GM23338 (cell line): ENCODE data around the gene SLC25A20. TPM values are rescaled to one million over a fixed set of nuclear protein-coding genes. Genes with fewer than 3 reads are reported as not detected.

Experiments used
- ATAC-seq: fragments of 200-7000 bp; cut with Tn5 transposase; 3 replicates; pipeline ENCODE4 v1.9.1; 2020
- DNase-seq: peaks from one replicate; pipeline ENCODE4 v3.0.0-alpha.2; 2015; ENCODE audit warnings: low spot score
- H2AFZ ChIP-seq: fragments of 200-600 bp; sonication (generic); 2 replicates; pipeline ENCODE4 v1.8.0; 2016; ENCODE audit warnings: antibody characterized with exemption, mild to moderate bottlenecking, moderate library complexity
- H3F3A ChIP-seq: fragments of 200-600 bp; sonication (generic); replicated peaks from 2 replicates; pipeline ENCODE4 v1.8.0; 2017; ENCODE audit warnings: antibody characterized with exemption, mixed run types, low read depth
- H3K27ac ChIP-seq: fragments of 200-600 bp; sonication (generic); 2 replicates; pipeline ENCODE4 v1.6.1; 2016; ENCODE audit warnings: low read depth
- H3K27me3 ChIP-seq: fragments of 200-600 bp; sonication (generic); 2 replicates; pipeline ENCODE4 v1.8.0; 2016; ENCODE audit warnings: mild to moderate bottlenecking, mixed run types, moderate library complexity; ENCODE audit not compliant: insufficient read depth
- H3K36me3 ChIP-seq: fragments of 200-600 bp; sonication (generic); 2 replicates; pipeline ENCODE4 v1.8.0; 2016; ENCODE audit warnings: mild to moderate bottlenecking; ENCODE audit not compliant: insufficient read depth
- H3K4me1 ChIP-seq: fragments of 200-600 bp; sonication (generic); 2 replicates; pipeline ENCODE4 v1.8.0; 2016; ENCODE audit warnings: mild to moderate bottlenecking, moderate library complexity; ENCODE audit not compliant: insufficient read depth
- H3K4me2 ChIP-seq: fragments of 200-600 bp; sonication (generic); 2 replicates; pipeline ENCODE4 v1.7.1; 2017; ENCODE audit warnings: mixed run types
- H3K4me3 ChIP-seq: fragments of 200-600 bp; sonication (generic); 2 replicates; pipeline ENCODE4 v1.6.1; 2016; ENCODE audit warnings: mixed run types
- H3K79me2 ChIP-seq: fragments of 200-600 bp; sonication (generic); replicated peaks from 2 replicates; pipeline ENCODE4 v1.8.0; 2017; ENCODE audit warnings: mild to moderate bottlenecking; ENCODE audit not compliant: insufficient read depth
- H3K9me2 ChIP-seq: fragments of 200-600 bp; sonication (generic); 2 replicates; pipeline ENCODE4 v1.8.0; 2017; ENCODE audit not compliant: insufficient read depth
- H4K20me1 ChIP-seq: fragments of 200-600 bp; sonication (generic); replicated peaks from 2 replicates; pipeline ENCODE4 v1.8.0; 2017; ENCODE audit warnings: mild to moderate bottlenecking; ENCODE audit not compliant: insufficient read depth
- H3K27ac Mint-ChIP-seq: 2 replicates; pipeline ENCODE4 v1.8.0; 2020; ENCODE audit warnings: inconsistent platforms, mild to moderate bottlenecking, moderate library complexity, mixed read lengths
- H3K27me3 Mint-ChIP-seq: 3 replicates; pipeline ENCODE4 v1.8.0; 2022; ENCODE audit warnings: low read depth, mild to moderate bottlenecking, moderate library complexity, mixed read lengths, inconsistent platforms; ENCODE audit not compliant: insufficient read depth, poor library complexity
- H3K36me3 Mint-ChIP-seq: 3 replicates; pipeline ENCODE4 v1.8.0; 2021; ENCODE audit warnings: low read depth, mild to moderate bottlenecking, inconsistent platforms, moderate library complexity, mixed read lengths
- H3K4me1 Mint-ChIP-seq: 3 replicates; pipeline ENCODE4 v1.8.0; 2020; ENCODE audit warnings: mild to moderate bottlenecking, inconsistent platforms, mixed read lengths
- H3K4me3 Mint-ChIP-seq: 3 replicates; pipeline ENCODE4 v1.8.0; 2021; ENCODE audit warnings: moderate library complexity, mild to moderate bottlenecking, inconsistent platforms, mixed read lengths
- H3K9me3 Mint-ChIP-seq: 3 replicates; pipeline ENCODE4 v1.8.0; 2020; ENCODE audit warnings: moderate library complexity, mild to moderate bottlenecking, inconsistent platforms, mixed read lengths
- JUNB ChIP-seq: IDR thresholded peaks from one replicate; pipeline ENCODE4 v1.6.1; 2016; ENCODE audit warnings: antibody characterized with exemption; ENCODE audit not compliant: unreplicated experiment
- NANOG ChIP-seq: IDR thresholded peaks from 2 replicates; pipeline ENCODE4 v1.6.1; 2016; ENCODE audit warnings: antibody characterized with exemption, borderline replicate concordance
- POLR2AphosphoS5 ChIP-seq: IDR thresholded peaks from 2 replicates; pipeline ENCODE4 v1.6.1; 2016; ENCODE audit warnings: antibody characterized with exemption, low read depth
- REST ChIP-seq: IDR thresholded peaks from one replicate; pipeline ENCODE4 v1.6.1; 2018; ENCODE audit warnings: antibody characterized with exemption; ENCODE audit not compliant: unreplicated experiment
- STAT1 ChIP-seq: IDR thresholded peaks from one replicate; pipeline ENCODE4 v1.6.1; 2016; ENCODE audit warnings: antibody characterized with exemption; ENCODE audit not compliant: unreplicated experiment
- ZNF114 ChIP-seq: fragments of 250-450 bp; sonication (Bioruptor Pico); IDR thresholded peaks from 2 replicates; pipeline ENCODE4 v1.5.0; 2020; ENCODE audit warnings: mild to moderate bottlenecking, moderate library complexity
- ZNF331 ChIP-seq: fragments of 250-450 bp; sonication (Bioruptor Pico); IDR thresholded peaks from 2 replicates; pipeline ENCODE4 v1.5.0; 2020; ENCODE audit warnings: low read depth, mild to moderate bottlenecking, moderate library complexity
- polyA plus RNA-seq: library from polyadenylated mRNA; unstranded; fragments of >200 nt; fragmentation: Nextera tagmentation; extraction: Ambion mirVana; gene quantifications from 2 replicates; pipeline ENCODE4 v1.2.1, GENCODE V29; 2016
- total RNA-seq: library from RNA; depleted of rRNA; stranded (reverse); fragments of >200 nt; shearing (Covaris generic); gene quantifications from 2 replicates; pipeline ENCODE4 v1.2.3, GENCODE V29; 2014
- TF ChIP-seq, protein P1 (sequence below): IDR thresholded peaks from 2 replicates; pipeline ENCODE4 v1.6.1; 2016; ENCODE audit warnings: antibody characterized with exemption
- TF ChIP-seq, protein P2 (sequence below): fragments of 250-450 bp; sonication (Bioruptor Pico); IDR thresholded peaks from 2 replicates; pipeline ENCODE4 v1.5.0; 2020; ENCODE audit warnings: mild to moderate bottlenecking, moderate library complexity

Gene SLC25A20
- total and polyA plus RNA-seq, 2 experiments from 2014 or later, result 3.0 to 4.3 TPM

DNA sequence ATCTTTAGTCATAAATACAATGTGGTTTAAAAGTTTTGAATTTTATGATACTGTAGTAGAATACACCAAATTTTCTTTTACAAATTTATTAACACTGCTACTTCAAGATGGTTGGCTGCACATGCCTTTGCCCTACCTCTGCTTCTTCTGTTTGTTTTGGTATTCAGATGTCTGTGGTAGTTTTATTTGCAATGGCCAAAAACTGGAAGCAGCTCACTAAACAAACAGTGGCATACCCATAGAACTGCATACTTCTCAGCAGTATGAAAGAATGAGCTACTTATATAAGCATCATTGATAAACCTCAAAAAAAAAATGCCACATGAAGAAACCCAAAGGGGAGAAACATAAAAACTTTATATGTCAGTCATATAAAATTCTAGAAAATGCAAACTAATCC lies 39.5 kb upstream of the SLC25A20 start (continued):
- TF ChIP-seq REST, result no peak
- TF ChIP-seq ZNF114 (CRISPR knock-in tag), result no peak
- TF ChIP-seq, protein P1, sequence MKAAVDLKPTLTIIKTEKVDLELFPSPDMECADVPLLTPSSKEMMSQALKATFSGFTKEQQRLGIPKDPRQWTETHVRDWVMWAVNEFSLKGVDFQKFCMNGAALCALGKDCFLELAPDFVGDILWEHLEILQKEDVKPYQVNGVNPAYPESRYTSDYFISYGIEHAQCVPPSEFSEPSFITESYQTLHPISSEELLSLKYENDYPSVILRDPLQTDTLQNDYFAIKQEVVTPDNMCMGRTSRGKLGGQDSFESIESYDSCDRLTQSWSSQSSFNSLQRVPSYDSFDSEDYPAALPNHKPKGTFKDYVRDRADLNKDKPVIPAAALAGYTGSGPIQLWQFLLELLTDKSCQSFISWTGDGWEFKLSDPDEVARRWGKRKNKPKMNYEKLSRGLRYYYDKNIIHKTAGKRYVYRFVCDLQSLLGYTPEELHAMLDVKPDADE, result no peak

- no peaks in the 10 kb centered on the region for H3K4me1 Mint-ChIP-seq
- H3K9me3 Mint-ChIP-seq, result no peaks in the 10 kb centered on the region; the same call in 2 of the 3 replicates
- DNase-seq (no peak), ATAC-seq (no peak)
- H3K27ac Mint-ChIP-seq, result peak overlapping the region; percentile 26
- peaks cover 64% of the 10 kb centered on the region for H3K36me3 Mint-ChIP-seq
- no peak overlapping the region for H3K4me2 ChIP-seq
- peaks cover 38% of the 10 kb centered on the region for H4K20me1 ChIP-seq
- peaks cover 5% of the 10 kb centered on the region for H3K36me3 ChIP-seq
- H2AFZ ChIP-seq, result no peak overlapping the region
- H3K4me3 Mint-ChIP-seq, result no peak overlapping the region
- 0 out of 2 replicates have a peak, but pooled peaks cover 6% of the 10 kb centered on the region for H3F3A ChIP-seq
- no peaks in the 10 kb centered on the region for H3K27me3 ChIP-seq
- no peaks in the 10 kb centered on the region for H3K9me2 ChIP-seq
- peaks cover 96% of the 10 kb centered on the region for H3K79me2 ChIP-seq
- H3K27me3 Mint-ChIP-seq, result peaks cover 2% of the 10 kb centered on the region
- H3K27ac ChIP-seq, result no peak overlapping the region
- H3K4me1 ChIP-seq, result no peaks in the 10 kb centered on the region
- H3K4me3 ChIP-seq, result no peak overlapping the region
- no peak for TF ChIP-seq JUNB
- TF ChIP-seq POLR2AphosphoS5, result no peak
- TF ChIP-seq REST, result no peak
- TF ChIP-seq STAT1, result no peak
- TF ChIP-seq, protein P1, result no peak
- TF ChIP-seq ZNF331 (CRISPR knock-in tag), result no peak
- TF ChIP-seq NANOG, result no peak
- TF ChIP-seq, protein P2, sequence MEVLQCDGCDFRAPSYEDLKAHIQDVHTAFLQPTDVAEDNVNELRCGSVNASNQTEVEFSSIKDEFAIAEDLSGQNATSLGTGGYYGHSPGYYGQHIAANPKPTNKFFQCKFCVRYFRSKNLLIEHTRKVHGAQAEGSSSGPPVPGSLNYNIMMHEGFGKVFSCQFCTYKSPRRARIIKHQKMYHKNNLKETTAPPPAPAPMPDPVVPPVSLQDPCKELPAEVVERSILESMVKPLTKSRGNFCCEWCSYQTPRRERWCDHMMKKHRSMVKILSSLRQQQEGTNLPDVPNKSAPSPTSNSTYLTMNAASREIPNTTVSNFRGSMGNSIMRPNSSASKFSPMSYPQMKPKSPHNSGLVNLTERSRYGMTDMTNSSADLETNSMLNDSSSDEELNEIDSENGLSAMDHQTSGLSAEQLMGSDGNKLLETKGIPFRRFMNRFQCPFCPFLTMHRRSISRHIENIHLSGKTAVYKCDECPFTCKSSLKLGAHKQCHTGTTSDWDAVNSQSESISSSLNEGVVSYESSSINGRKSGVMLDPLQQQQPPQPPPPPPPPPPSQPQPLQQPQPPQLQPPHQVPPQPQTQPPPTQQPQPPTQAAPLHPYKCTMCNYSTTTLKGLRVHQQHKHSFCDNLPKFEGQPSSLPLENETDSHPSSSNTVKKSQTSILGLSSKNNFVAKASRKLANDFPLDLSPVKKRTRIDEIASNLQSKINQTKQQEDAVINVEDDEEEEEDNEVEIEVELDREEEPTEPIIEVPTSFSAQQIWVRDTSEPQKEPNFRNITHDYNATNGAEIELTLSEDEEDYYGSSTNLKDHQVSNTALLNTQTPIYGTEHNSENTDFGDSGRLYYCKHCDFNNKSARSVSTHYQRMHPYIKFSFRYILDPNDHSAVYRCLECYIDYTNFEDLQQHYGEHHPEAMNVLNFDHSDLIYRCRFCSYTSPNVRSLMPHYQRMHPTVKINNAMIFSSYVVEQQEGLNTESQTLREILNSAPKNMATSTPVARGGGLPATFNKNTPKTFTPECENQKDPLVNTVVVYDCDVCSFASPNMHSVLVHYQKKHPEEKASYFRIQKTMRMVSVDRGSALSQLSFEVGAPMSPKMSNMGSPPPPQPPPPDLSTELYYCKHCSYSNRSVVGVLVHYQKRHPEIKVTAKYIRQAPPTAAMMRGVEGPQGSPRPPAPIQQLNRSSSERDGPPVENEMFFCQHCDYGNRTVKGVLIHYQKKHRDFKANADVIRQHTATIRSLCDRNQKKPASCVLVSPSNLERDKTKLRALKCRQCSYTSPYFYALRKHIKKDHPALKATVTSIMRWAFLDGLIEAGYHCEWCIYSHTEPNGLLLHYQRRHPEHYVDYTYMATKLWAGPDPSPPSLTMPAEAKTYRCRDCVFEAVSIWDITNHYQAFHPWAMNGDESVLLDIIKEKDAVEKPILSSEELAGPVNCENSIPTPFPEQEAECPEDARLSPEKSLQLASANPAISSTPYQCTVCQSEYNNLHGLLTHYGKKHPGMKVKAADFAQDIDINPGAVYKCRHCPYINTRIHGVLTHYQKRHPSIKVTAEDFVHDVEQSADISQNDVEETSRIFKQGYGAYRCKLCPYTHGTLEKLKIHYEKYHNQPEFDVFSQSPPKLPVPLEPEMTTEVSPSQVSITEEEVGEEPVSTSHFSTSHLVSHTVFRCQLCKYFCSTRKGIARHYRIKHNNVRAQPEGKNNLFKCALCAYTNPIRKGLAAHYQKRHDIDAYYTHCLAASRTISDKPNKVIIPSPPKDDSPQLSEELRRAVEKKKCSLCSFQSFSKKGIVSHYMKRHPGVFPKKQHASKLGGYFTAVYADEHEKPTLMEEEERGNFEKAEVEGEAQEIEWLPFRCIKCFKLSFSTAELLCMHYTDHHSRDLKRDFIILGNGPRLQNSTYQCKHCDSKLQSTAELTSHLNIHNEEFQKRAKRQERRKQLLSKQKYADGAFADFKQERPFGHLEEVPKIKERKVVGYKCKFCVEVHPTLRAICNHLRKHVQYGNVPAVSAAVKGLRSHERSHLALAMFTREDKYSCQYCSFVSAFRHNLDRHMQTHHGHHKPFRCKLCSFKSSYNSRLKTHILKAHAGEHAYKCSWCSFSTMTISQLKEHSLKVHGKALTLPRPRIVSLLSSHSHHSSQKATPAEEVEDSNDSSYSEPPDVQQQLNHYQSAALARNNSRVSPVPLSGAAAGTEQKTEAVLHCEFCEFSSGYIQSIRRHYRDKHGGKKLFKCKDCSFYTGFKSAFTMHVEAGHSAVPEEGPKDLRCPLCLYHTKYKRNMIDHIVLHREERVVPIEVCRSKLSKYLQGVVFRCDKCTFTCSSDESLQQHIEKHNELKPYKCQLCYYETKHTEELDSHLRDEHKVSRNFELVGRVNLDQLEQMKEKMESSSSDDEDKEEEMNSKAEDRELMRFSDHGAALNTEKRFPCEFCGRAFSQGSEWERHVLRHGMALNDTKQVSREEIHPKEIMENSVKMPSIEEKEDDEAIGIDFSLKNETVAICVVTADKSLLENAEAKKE (CRISPR knock-in tag), result no peak
These were observed 36.8 kb upstream of the SLC25A20 start for GRCh38 chr3:48935530-48935929.
